Effector CD8-positive, alpha-beta T cell (primary cell): ENCODE results near the gene OMD.
"Not testable (repeated sequence)": the region's sequence is repeated elsewhere in the genome, so short reads cannot be mapped to it uniquely, and the experiment has no call there.

ENCODE experiments used
- DNase-seq: peaks from one replicate; lab custom pipeline; 2025; lab: John Stamatoyannopoulos, UW

Gene OMD

GRCh38 chr9:92414566-92414965 is 9.7 kb downstream of the OMD start:
- no peak for DNase-seq

DNA sequence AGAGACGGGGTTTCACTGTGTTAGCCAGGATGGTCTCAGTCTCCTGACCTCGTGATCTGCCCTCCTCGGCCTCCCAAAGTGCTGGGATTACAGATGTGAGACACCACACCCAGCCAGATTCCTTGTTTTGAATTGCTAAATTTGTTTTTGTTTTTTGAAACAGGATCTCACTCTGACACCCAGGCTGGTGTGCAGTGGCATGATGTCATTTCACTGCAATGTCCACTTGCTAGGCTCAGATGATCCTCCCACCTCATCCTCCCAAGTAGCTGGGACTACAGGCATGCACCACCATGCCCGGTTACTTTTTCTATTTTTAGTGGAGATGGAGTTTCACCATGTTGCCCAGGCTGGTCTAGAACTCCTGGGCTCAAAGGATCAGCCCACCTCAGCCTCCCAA is 13.1 kb downstream of the OMD start:
- DNase-seq: not testable (repeated sequence)

DNA sequence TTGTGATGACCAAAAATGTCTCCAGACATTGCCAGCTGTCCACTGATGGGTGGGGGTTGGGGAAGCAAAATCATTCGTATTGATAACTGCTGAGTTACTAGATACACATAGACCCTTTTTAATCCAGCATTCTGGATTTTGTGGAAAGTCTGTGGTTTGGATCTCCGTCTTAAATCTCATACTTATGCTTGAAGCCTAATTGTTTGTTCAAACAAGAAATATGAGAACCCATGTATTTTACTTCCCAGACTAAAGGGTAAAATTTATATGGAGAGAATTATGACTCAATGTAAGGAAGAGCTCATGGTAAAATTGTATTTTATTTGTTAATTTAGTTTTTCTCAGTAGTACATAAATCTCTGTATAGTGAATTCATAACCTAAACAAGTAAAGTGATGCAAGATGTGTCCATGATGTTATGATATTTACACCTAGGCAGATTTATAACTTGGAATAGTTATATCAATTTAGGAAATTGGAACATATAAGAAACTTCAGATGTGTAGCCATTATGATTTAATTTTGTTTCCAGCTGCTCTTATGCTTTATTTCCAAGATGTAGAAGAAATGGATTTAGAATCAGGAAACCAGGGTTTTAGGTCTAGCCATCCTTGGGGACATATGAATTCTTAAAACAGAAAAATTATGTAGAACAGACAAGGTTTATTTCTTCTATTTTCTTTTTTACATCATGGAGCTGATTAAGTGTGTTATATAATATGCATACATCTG is 15.4 kb downstream of the OMD start:
- DNase-seq: no peak

GRCh38 chr9:92407818-92408217 is 16.5 kb downstream of the OMD start:
- no peak for DNase-seq

- DNase-seq: no peak
These were observed 17.8 kb downstream of the OMD start for GRCh38 chr9:92406477-92406876.

DNA sequence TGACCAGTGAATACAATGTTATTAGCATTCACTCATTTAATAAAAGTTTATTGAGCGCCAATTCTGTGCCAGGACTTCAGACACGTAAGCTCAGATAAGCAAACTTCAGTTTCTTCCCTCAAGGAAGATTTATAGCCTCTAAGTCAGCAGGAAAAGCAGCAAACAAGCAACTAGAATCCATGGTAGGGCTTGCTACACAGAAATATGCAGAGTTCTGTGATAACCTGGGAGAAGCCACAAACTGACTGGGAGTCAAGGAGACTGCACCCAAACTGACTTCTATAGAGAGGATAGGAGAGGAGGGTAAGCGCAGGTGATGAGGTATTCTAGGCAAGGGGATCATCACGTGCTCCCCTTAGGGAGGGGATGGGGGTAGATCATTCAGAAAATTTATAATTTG is 18.5 kb downstream of the OMD start:
- DNase-seq: no peak

DNA sequence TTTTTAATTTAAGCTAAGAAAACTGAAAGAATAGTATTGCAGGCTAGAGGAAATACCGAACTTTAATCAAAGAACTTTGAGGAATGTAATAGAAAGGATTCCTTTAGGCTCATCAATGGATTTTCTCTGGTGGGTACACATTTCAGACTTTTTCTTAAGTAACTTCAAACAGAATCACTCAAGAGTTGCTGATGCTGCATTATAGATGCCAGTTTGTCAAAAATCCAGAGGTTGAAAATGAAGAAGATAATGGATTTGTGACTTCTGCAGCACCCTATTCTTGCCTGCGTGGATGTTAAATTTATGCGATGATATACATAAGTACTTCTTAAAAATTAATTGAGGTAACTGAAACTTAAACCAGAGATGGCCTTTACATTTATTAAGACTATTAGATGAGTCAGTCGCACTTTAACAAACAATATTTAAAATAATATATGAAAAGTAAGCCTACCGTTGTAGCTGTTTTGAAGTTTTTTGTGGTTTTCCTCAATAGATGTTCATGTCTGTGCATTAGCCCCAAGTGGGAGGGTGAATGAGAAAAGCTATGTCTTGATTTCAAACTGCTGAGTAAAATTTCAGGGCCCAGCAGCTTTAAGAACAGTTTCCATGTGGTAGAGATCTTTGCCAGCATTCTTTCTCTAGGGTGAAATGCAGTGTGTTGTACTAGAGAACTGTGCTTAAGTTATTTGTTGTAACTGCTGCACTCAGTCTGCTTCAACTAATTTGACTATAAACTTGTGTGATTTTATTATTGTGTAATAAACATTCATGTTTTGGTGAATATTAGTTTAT is 20.0 kb downstream of the OMD start, which contains the start of gene OGN:
Gene OGN (minus strand): TSS at position 537 of the 795 bp plus-strand sequence. CDS start 1,171 bp downstream, outside the sequence.
- DNase-seq: no peak

DNA sequence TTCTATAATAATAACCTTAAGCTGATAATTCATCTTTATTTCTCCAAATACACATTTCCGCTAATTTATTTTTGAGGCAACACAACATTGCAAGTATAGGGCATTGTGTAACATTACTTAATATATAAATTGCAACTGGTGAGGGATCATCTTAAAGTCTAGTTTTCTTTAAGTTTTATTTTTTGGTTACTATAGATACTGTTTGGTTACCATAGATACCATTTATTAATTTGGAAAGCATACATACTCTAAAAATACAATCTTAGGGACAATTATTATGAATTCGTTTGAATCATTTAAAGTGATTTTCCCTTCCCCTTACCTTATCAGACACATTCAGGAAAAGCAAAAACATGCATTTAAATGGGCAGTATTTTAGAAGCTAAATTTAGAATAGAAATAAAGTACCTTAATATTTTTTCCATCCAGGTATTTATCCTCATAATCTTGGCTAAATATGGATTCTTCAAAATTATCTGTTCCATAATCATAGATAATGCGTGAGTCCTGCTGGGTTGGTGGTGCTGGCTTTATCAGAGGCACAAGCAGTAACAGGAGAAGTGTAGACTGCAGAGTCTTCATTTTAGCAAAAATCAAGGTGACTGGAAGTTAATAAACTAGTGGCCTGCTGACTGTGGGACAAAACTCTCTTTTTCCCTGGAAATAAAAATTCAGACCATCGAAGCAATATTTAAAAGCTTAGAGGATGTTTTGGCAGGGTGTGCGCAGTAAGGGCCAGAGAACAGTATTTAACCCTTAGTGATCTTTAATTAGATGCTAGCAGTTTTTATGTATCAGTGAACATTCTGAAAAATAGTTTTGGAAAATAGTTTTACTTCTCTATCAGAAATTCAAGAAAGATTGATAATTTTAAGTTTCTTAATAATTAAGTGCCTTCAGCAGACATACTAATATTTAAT is 21.2 kb downstream of the OMD start:
- DNase-seq: no peak

- DNase-seq: no peak
These were observed 21.9 kb downstream of the OMD start for GRCh38 chr9:92402360-92402759.

GRCh38 chr9:92397853-92398252 is 26.4 kb downstream of the OMD start:
- no peak for DNase-seq

GRCh38 chr9:92395617-92396016 is 28.7 kb downstream of the OMD start:
- DNase-seq: no peak

DNA sequence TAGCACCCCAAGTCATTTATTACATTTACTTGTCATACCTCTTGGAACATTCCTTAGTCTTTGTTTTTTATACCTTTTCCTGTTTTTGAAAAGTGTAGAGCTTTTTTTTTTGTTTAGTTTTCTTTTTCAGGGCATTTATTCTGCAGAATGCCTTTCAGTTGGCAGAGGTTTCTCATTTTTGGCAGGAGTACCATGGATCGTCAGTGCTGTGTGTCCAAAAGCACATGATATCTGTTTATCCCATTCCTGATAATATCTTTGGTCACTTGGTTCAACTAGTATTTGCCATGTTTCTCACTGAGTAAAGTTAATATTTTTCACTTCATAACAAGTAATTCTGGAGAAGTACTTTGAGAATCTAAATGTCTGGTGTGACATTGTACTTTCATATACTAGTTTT is 30.6 kb downstream of the OMD start:
- DNase-seq: no peak

- no peak for DNase-seq
These were observed 31.6 kb downstream of the OMD start for GRCh38 chr9:92392690-92393089.

DNA sequence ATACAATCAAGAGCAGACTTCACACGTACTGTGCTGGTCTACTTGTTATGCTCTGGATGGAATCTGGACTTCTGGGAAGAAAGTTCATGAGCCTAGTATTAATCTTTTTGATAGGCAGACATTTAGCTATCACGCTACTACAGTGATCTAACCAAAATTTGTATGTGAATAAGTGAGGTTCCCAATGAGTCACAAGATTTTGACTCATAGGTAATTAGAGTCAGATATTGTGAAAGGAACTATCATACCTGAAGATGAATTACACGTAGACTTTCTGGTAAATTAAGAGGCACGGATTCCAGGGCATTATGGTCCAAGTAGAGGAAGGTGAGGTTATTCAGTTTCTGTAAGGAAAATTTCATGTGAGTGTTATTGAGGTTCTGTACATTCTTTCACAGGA is 38.3 kb downstream of the OMD start:
- DNase-seq: no peak

DNA sequence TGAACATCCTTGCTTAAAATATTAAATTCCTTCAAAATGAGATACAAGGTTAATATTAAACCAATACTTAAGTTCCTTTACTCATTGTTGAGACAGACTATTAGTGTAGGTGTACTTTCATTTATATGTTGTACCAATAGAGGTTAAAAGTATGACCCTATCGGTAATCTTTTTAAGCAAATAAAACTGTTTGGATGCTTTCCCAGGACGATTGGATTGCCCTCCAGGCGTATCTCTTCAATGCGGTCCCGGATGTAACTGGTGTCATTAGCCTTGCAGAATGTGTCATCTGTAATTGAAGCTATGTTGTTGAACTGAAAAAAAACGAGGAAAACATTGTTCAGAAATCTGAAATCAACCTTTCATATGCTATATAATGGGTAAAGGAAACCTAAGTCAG is 38.8 kb downstream of the OMD start:
- no peak for DNase-seq

DNA sequence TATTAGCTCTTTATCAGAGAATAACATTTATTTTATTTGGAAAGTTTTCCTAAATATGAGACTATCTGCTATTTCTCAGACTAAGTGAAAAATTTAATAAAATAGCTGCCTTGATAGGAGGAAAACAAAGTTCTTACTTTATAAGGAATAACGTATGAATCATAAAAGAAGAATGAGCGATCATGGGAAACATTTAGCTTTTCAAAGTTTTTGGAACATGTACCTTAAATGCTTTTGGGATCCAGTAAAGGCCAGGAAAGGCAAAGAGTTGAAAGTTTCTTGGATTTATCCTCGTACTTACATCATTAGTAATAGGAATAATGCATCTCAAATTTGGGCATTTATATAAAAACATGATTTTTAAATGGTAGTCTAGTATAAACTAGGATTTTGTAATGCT is 39.3 kb downstream of the OMD start:
- DNase-seq: no peak

DNA sequence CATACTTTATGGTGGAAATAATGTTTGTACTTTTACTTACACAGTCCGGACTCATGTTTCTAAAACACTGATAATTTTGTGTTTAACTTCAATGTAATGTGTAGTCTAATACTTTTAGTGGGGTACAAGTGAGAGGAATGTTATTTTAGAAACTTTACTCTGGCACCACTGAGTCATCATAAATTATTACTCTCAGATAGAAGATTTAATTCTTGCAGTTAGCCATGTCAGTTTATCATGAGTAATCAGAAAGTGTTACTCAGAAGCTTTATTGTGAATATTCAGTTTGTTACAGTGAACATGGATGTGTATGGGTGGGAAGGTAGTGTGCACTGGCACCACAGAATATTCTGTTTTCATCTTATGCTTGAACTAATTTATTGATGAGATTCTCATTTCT is 39.9 kb downstream of the OMD start:
- no peak for DNase-seq

GRCh38 chr9:92381775-92382174 is 42.5 kb downstream of the OMD start:
- no peak for DNase-seq

GRCh38 chr9:92380603-92381002 is 43.7 kb downstream of the OMD start:
- no peak for DNase-seq

DNA sequence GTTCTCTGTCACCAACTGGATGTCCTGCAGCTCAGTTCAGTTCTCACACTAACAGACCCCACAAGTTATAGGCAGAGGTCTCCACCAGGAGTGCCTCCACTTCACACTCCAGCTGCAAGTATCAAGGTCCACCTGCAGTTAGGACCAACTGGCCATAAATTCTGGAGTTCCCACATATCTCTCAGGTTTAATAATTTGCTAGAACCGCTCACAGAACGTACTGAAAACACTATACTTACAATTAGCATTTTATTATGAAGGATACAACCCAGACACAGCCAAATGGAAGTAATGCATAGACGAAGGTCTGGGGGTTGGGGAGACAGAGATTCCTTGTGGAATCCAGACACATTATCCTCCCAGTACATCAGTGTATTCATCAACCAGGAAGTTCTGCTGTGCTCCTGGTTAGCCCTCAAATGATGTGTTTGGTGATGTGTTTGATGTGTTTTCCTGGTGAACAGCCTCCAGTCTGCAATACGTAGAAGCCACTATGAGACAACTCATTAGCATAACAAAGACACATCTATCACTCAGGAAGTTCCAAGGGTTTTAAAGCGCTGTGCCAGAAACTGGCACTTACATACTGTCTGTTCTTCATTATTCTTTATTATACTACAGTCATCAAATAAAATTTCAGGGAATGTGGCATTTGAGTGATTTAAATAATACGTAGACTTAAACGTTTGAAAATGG is 45.3 kb downstream of the OMD start:
- DNase-seq: no peak

DNA sequence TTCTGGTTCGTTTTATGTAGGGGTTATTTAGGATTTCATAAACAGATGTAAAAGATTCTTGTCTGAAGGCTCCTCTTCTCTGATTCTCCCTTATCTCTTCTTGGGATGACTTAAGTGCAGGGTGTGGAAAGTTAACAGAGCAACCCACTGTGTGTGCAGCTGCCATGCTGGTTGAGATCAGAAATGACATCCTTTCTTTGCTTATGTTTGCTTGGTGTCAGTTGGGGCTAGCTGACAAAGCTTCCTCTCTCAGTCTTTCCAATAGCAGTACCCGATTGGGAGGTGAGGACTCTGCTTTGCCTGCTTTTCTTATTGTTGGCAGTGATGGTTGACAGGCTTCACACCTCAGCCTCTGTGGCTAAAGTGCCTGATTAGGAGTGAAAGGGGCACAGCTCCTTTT is 46.4 kb downstream of the OMD start:
- DNase-seq: no peak

DNA sequence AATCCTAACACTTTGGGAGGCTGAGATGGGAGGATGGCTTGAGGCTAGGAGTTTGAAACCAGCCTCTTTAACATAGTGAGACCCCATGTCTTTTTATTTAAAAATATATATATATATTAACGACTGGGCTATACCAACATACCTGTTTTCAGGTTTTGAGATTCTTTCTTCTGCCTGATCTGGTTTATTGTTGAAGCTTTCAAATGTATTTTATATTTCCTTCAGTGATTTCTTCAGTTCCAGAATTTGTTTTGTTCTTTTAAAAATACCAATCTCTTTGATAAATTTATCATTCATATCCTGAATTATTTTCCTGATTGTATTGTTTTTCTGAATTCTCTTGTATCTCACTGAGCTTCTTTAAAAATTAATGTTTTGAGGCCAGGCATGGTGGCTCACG is 51.1 kb downstream of the OMD start:
- no peak for DNase-seq
